ENCODE results near the gene SUGP2. TPM values are rescaled to one million over a fixed set of nuclear protein-coding genes. Genes with fewer than 3 reads are reported as not detected.

SUGP2 gene
- polyA plus RNA-seq, 1 donor from 2014 or later = 204 TPM

DNA sequence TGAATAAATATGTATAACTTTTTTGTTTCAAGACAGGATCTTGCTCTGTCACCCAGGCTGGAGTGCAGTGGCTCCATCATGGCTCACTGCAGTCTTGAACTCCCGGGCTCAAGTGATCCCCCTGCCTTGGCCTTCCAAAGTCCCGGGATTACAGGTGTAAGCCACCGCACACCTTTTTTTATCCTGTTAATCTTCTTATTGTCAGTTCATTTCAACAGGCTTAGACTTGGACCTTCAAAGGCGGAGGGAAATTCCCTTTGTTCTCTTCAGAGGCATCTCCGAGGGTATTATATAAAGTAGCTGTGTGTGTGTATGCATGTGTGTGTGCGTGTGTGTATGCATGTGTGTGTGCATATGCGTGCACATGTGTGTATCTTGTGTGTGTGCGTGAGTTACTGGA, 35.0 kb downstream of the SUGP2 start:
- no peak for TF ChIP-seq TAF1 (IDR thresholded peaks at IDR 0.05; ENCODE audit: low read depth)
- TF ChIP-seq, protein P1, sequence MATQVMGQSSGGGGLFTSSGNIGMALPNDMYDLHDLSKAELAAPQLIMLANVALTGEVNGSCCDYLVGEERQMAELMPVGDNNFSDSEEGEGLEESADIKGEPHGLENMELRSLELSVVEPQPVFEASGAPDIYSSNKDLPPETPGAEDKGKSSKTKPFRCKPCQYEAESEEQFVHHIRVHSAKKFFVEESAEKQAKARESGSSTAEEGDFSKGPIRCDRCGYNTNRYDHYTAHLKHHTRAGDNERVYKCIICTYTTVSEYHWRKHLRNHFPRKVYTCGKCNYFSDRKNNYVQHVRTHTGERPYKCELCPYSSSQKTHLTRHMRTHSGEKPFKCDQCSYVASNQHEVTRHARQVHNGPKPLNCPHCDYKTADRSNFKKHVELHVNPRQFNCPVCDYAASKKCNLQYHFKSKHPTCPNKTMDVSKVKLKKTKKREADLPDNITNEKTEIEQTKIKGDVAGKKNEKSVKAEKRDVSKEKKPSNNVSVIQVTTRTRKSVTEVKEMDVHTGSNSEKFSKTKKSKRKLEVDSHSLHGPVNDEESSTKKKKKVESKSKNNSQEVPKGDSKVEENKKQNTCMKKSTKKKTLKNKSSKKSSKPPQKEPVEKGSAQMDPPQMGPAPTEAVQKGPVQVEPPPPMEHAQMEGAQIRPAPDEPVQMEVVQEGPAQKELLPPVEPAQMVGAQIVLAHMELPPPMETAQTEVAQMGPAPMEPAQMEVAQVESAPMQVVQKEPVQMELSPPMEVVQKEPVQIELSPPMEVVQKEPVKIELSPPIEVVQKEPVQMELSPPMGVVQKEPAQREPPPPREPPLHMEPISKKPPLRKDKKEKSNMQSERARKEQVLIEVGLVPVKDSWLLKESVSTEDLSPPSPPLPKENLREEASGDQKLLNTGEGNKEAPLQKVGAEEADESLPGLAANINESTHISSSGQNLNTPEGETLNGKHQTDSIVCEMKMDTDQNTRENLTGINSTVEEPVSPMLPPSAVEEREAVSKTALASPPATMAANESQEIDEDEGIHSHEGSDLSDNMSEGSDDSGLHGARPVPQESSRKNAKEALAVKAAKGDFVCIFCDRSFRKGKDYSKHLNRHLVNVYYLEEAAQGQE (IDR thresholded peaks at IDR 0.05; ENCODE audit: borderline replicate concordance) = no peak
- no peak for TF ChIP-seq EP300 (conservative IDR thresholded peaks at IDR 0.05; ENCODE audit: poor library complexity, severe bottlenecking)
- TF ChIP-seq MXI1 (conservative IDR thresholded peaks at IDR 0.05; ENCODE audit: poor library complexity, severe bottlenecking) = no peak
- no peak for TF ChIP-seq POLR2AphosphoS5 (IDR thresholded peaks at IDR 0.05)
- Histone ChIP-seq H3K27ac (ENCODE audit: low read length) (no peak overlapping the region), H3K4me2 (ENCODE audit: low read length) (no peak overlapping the region), H3K4me3 (ENCODE audit: low read length) (no peak overlapping the region), H3K27me3 (ENCODE audit: insufficient read depth, low read depth, low read length) (no peaks in the 10 kb centered on the region), H3K36me3 (ENCODE audit: insufficient read depth, low read length) (no peaks in the 10 kb centered on the region), H3K79me2 (replicated peaks; ENCODE audit: insufficient read depth, low read length) (no peaks in the 10 kb centered on the region), H4K20me1 (ENCODE audit: insufficient read depth) (no peaks in the 10 kb centered on the region), H3K9me2 (ENCODE audit: insufficient read depth, low read length) (no peaks in the 10 kb centered on the region), H3K9ac (ENCODE audit: low read length) (no peak overlapping the region), H3K9me3 (ENCODE audit: low read length) (no peaks in the 10 kb centered on the region), H3F3A (ENCODE audit: insufficient read depth, low read length, poor library complexity, severe bottlenecking) (no peaks in the 10 kb centered on the region), H2AFZ (ENCODE audit: low read depth, low read length) (no peak overlapping the region)

DNA sequence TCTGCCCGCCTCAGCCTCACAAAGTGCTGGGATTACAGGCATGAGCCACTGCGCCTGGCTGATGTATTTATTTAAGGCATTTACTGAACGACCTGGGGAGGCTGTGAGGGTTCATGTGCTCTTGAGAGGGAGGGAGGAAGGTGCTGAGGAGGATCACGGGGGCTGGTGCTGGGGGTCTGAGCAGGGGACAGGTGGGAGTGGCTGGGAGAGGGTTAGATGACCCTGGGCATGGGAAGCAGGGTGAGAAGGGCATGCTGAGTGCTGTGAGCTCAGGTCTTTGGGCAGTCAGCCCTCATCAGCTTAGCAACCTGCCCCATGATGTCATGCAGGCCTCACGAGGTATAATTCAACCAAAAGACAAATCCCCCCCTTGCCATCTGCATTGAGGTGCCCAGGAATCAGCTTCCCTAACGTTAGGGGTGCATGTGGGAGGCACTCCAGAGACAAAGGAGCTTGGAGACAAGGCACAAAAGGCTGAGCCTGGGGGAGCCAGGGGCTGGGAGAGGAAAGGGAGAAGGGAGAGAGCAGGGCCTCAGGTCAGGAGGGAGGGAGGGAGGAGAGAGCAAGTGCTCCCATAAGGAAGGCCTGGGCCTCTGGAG, 36.4 kb downstream of the SUGP2 start:
- Histone ChIP-seq H2AFZ (ENCODE audit: low read depth, low read length) (no peak overlapping the region), H3K9me3 (ENCODE audit: low read length) (no peaks in the 10 kb centered on the region), H3K9me2 (ENCODE audit: insufficient read depth, low read length) (no peaks in the 10 kb centered on the region), H3K79me2 (replicated peaks; ENCODE audit: insufficient read depth, low read length) (no peaks in the 10 kb centered on the region), H3K9ac (ENCODE audit: low read length) (no peak overlapping the region), H3F3A (ENCODE audit: insufficient read depth, low read length, poor library complexity, severe bottlenecking) (no peaks in the 10 kb centered on the region), H3K36me3 (ENCODE audit: insufficient read depth, low read length) (no peaks in the 10 kb centered on the region), H3K4me2 (ENCODE audit: low read length) (no peak overlapping the region), H3K27me3 (ENCODE audit: insufficient read depth, low read depth, low read length) (no peaks in the 10 kb centered on the region), H3K4me3 (ENCODE audit: low read length) (no peak overlapping the region), H4K20me1 (ENCODE audit: insufficient read depth) (no peaks in the 10 kb centered on the region), H3K27ac (ENCODE audit: low read length) (no peak overlapping the region)
- no peak for TF ChIP-seq SMC3 (conservative IDR thresholded peaks at IDR 0.05; ENCODE audit: poor library complexity)

DNA sequence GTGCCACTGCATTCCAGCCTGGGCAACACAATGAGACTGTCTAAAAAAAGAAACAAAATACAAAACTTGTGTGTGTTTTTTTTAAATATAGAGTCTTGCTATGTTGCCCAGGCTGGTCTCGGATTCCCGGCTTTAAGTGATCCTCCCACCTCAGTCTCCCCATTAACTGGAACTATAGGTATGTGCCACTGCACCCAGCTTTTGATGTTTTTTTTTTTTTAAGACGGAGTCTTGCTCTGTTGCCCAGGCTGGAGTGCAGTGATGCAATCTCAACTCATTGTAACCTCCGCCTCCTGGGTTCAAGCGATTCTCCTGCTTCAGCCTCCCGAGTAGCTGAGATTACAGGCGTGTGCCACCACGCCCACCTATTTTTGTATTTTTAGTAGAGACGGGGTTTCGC, 37.0 kb downstream of the SUGP2 start:
- Histone ChIP-seq H3K36me3 (ENCODE audit: insufficient read depth, low read length) (no peaks in the 10 kb centered on the region), H2AFZ (ENCODE audit: low read depth, low read length) (no peak overlapping the region), H3K9me3 (ENCODE audit: low read length) (no peaks in the 10 kb centered on the region), H3K9ac (ENCODE audit: low read length) (no peak overlapping the region), H3F3A (ENCODE audit: insufficient read depth, low read length, poor library complexity, severe bottlenecking) (no peaks in the 10 kb centered on the region), H3K27ac (ENCODE audit: low read length) (no peak overlapping the region), H3K9me2 (ENCODE audit: insufficient read depth, low read length) (no peaks in the 10 kb centered on the region), H3K79me2 (replicated peaks; ENCODE audit: insufficient read depth, low read length) (no peaks in the 10 kb centered on the region), H3K4me3 (ENCODE audit: low read length) (no peak overlapping the region), H3K27me3 (ENCODE audit: insufficient read depth, low read depth, low read length) (no peaks in the 10 kb centered on the region), H3K4me2 (ENCODE audit: low read length) (no peak overlapping the region), H4K20me1 (ENCODE audit: insufficient read depth) (no peaks in the 10 kb centered on the region)
- no peak for TF ChIP-seq SMC3 (conservative IDR thresholded peaks at IDR 0.05; ENCODE audit: poor library complexity)

DNA sequence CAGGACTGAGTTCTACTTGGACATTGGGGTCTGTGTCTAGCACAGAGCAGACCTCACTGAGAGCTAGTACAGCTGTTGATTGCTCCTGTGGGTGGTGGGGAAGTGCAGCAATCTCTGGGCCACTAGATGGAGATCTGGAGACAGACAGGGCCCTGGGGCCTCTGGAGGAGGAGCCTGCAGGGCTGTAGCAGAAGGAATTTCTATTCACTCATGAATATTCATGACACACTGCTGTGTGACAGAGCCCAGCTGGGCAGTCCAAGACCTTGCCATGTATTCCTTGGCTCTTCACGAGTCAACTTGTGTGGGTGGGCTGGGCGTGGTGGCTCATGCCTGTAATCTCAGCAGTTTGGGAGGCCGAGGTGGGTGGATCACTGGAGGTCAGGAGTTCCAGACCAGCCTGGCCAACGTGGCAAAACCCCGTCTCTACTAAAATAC, 37.5 kb downstream of the SUGP2 start:
- Histone ChIP-seq H3K9ac (ENCODE audit: low read length) (no peak overlapping the region), H3K9me2 (ENCODE audit: insufficient read depth, low read length) (no peaks in the 10 kb centered on the region), H3K4me3 (ENCODE audit: low read length) (no peak overlapping the region), H3K4me2 (ENCODE audit: low read length) (no peak overlapping the region), H3K79me2 (replicated peaks; ENCODE audit: insufficient read depth, low read length) (no peaks in the 10 kb centered on the region), H2AFZ (ENCODE audit: low read depth, low read length) (no peak overlapping the region), H3K27ac (ENCODE audit: low read length) (no peak overlapping the region), H3K9me3 (ENCODE audit: low read length) (no peaks in the 10 kb centered on the region), H4K20me1 (ENCODE audit: insufficient read depth) (no peaks in the 10 kb centered on the region), H3F3A (ENCODE audit: insufficient read depth, low read length, poor library complexity, severe bottlenecking) (no peaks in the 10 kb centered on the region), H3K27me3 (ENCODE audit: insufficient read depth, low read depth, low read length) (no peaks in the 10 kb centered on the region), H3K36me3 (ENCODE audit: insufficient read depth, low read length) (no peaks in the 10 kb centered on the region)
- TF ChIP-seq, protein P2, sequence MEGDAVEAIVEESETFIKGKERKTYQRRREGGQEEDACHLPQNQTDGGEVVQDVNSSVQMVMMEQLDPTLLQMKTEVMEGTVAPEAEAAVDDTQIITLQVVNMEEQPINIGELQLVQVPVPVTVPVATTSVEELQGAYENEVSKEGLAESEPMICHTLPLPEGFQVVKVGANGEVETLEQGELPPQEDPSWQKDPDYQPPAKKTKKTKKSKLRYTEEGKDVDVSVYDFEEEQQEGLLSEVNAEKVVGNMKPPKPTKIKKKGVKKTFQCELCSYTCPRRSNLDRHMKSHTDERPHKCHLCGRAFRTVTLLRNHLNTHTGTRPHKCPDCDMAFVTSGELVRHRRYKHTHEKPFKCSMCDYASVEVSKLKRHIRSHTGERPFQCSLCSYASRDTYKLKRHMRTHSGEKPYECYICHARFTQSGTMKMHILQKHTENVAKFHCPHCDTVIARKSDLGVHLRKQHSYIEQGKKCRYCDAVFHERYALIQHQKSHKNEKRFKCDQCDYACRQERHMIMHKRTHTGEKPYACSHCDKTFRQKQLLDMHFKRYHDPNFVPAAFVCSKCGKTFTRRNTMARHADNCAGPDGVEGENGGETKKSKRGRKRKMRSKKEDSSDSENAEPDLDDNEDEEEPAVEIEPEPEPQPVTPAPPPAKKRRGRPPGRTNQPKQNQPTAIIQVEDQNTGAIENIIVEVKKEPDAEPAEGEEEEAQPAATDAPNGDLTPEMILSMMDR (IDR thresholded peaks at IDR 0.05; ENCODE audit: poor library complexity, severe bottlenecking) = peak; percentile 40
- TF ChIP-seq EZH2 (IDR thresholded peaks at IDR 0.05; ENCODE audit: borderline replicate concordance, insufficient read depth, low read length, poor library complexity, severe bottlenecking) = no peak
- peak; percentile 20 for TF ChIP-seq RAD21 (conservative IDR thresholded peaks at IDR 0.05)
- TF ChIP-seq EP300 (conservative IDR thresholded peaks at IDR 0.05; ENCODE audit: poor library complexity, severe bottlenecking) = no peak
- TF ChIP-seq MXI1 (conservative IDR thresholded peaks at IDR 0.05; ENCODE audit: poor library complexity, severe bottlenecking) = no peak
- TF ChIP-seq, protein P1 (IDR thresholded peaks at IDR 0.05; ENCODE audit: borderline replicate concordance) = no peak
- TF ChIP-seq SMC3 (conservative IDR thresholded peaks at IDR 0.05; ENCODE audit: poor library complexity) = peak; percentile 29

Measured in neural cell (in vitro differentiated cells).